NCI-H2196 treated with DMSO at 0.1 percent for 48 hours (cell line): ENCODE data around the gene RNASEL.
"Not testable (repeated sequence)": the region's sequence is repeated elsewhere in the genome, so short reads cannot be mapped to it uniquely, and the experiment has no call there.

Experiments used
- DNase-seq: peaks from one replicate; lab custom pipeline; 2025; ENCODE audit not compliant: unreplicated experiment; lab: John Stamatoyannopoulos, UW

RNASEL gene, protein sequence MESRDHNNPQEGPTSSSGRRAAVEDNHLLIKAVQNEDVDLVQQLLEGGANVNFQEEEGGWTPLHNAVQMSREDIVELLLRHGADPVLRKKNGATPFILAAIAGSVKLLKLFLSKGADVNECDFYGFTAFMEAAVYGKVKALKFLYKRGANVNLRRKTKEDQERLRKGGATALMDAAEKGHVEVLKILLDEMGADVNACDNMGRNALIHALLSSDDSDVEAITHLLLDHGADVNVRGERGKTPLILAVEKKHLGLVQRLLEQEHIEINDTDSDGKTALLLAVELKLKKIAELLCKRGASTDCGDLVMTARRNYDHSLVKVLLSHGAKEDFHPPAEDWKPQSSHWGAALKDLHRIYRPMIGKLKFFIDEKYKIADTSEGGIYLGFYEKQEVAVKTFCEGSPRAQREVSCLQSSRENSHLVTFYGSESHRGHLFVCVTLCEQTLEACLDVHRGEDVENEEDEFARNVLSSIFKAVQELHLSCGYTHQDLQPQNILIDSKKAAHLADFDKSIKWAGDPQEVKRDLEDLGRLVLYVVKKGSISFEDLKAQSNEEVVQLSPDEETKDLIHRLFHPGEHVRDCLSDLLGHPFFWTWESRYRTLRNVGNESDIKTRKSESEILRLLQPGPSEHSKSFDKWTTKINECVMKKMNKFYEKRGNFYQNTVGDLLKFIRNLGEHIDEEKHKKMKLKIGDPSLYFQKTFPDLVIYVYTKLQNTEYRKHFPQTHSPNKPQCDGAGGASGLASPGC

GRCh38 chr1:182588500-182589396 is at the start of gene RNASEL:
Gene RNASEL (minus strand): TSS chr1:182589256. CDS start chr1:182586806, 2,450 bp downstream.
- peak; percentile 19 for DNase-seq

GRCh38 chr1:182637769-182638168 is 48.7 kb upstream of the RNASEL start:
- DNase-seq, result no peak

DNA sequence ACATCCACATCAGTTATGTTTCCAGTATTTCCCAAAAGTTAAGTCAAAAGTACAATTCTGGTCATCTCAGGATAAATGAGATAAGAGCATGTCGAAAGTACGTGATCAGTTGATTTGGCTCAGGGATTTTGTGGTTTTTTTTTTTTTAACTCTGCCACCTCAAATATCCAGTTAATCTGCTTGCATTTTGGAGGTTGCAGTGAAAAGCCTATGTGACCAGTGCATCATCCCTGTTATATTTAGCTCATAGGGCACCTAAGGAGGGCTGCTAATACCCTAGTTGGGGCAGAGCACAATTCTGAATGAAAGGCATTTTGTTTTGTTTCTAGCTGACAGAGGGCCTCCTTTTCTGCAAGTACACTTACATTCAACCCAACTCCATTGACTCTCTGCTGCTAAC is 46.8 kb upstream of the RNASEL start:
- DNase-seq, result no peak

DNA sequence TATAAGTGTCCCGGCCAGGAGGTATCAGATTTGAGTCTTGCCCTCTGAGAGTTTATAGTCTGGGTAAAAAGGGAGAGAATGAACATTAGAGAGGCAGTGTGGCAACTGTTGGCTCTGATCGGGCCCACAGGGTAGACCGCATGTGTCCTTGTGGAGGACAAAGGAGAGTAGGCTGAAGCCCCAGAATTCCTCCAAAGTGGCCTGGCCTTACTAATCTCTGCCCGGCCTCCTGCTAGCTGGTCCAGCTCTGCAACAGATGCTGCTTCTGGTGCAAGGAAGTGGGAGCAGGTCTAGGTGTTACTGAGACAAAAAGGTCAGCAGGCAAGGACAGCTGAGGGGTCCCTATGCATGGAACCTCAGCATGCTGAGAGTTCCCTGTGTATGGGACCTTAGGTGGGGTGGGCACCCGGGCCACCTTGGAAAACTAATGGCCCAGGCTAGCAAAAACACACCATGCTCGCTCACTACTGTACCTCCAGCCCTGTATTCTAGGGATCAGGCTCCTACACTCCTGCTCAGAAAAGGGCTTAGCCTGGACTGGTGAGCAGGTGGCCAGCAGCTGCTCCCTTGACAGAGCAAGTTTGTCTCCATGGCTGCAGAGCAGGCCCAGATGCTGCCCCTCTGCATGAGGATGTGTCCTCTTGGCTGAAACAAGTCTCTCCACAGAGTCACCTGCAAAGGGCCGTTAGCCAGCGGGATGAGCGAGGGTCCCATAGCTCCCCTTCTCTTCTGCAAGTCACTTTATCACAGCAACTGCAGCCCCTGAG is 45.4 kb upstream of the RNASEL start:
- no peak for DNase-seq

GRCh38 chr1:182633657-182634281 is 44.7 kb upstream of the RNASEL start:
- DNase-seq, result peak; percentile 57

- DNase-seq, result no peak
Observed at GRCh38 chr1:182633031-182633430, 44.0 kb upstream of the RNASEL start.

GRCh38 chr1:182632441-182632857 is 43.4 kb upstream of the RNASEL start:
- DNase-seq, result not testable (repeated sequence)

- DNase-seq, result no peak
Observed at GRCh38 chr1:182631954-182632353, 42.9 kb upstream of the RNASEL start.

DNA sequence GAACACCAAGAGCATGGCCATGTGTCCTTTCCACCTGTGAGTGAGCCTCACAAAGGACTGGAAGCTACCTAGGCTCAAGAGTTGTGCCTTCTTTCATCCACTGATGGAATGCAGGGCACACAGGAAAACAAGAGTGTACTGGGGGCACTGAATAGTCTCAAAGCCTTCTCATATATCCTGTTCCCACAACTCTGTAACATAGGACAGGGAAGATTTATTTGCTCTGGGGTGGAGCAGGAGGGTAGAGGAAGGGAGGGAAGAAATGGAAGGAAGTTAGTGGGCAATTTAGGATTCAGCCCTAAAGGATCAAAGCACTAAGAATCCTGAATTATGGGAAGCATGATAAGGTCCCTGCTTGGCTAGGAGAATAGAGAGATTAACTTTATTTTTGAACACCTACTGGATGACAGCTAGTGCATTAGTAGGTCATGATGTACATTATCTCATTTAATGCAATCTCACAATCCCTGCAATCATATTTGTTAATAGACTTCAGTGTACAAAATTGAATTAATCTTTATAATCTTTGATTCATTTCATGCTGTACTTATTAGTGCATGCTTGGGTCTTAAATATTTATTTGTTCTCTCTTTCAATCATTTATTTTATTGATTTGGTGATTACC is 42.1 kb upstream of the RNASEL start:
- DNase-seq, result no peak

- no peak for DNase-seq
Observed at GRCh38 chr1:182630586-182630985, 41.5 kb upstream of the RNASEL start.

GRCh38 chr1:182629499-182630096 is 40.5 kb upstream of the RNASEL start:
- DNase-seq, result no peak

DNA sequence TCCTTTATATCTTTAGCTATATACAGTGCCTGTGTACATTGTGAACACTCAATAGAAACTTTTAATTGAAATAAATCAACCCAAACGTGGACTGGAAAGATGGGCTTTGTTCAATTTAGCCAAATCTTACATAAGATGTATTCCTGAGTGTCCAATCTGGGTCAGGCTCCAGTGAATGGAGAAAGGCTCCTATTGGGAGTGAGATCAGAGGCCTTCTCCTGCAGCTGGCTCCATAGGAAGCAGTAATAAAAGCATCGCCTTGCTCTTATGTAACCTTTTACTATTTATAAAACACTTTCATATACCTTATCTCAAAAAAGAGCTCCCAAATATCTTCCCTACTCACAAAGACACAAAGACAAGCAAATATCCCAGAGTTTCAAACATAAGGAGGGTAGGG is 40.0 kb upstream of the RNASEL start:
- no peak for DNase-seq

DNA sequence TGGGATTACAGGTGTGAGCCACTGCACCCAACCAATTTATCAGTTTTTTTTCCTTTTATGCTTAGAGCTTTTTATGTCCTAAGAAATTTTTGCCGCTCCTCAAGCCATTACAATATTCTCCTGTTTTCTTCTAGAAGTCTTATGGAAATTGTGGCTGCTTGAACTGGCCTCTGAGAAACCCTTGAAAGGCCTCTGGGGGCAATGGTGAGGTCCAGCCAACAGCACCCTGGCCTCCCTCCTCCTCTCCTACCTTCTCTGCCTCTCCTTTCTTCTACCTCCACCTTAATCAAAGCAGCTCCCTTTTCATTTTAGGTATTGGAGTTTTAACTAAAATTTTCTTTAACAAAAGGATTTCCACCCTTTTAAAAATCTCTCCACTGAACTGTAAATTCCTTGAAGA is 39.6 kb upstream of the RNASEL start:
- no peak for DNase-seq

DNA sequence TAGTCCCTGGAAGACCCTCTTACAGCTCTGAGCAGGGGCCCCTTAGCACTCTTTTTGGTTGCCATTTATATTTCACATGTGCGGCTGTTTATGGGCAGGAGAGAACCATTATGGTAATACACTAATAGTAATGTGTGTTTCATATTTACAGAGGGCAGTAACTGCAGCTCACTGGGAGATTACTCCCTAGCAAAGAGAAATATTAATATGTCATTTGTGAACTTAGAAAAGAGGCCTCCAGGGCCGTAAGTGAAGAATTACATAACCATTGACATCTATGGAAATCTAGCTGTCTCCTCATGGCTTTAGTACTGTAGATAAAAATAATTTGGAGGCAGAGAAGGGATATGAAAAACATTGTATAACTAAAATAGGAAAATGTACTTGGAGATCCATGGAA is 38.6 kb upstream of the RNASEL start:
- DNase-seq, result no peak

DNA sequence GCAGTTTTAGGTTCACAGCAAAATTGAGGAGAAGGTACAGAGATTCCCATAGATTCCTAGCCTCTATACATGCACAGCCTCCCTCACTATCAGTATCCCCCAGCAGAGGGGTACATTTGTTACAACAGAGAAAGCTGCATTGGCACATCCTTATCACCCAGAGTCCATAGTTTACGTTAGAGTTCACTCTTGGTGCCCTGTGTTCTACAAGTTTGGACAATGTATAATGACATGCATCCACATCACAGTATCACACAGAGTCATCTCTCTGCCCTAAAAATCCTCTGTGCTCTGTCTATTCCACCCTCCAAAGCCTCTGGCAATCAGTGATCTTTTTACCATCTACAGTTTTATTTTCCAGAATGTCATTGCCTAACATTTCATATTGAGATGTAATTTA is 37.5 kb upstream of the RNASEL start:
- DNase-seq, result no peak

DNA sequence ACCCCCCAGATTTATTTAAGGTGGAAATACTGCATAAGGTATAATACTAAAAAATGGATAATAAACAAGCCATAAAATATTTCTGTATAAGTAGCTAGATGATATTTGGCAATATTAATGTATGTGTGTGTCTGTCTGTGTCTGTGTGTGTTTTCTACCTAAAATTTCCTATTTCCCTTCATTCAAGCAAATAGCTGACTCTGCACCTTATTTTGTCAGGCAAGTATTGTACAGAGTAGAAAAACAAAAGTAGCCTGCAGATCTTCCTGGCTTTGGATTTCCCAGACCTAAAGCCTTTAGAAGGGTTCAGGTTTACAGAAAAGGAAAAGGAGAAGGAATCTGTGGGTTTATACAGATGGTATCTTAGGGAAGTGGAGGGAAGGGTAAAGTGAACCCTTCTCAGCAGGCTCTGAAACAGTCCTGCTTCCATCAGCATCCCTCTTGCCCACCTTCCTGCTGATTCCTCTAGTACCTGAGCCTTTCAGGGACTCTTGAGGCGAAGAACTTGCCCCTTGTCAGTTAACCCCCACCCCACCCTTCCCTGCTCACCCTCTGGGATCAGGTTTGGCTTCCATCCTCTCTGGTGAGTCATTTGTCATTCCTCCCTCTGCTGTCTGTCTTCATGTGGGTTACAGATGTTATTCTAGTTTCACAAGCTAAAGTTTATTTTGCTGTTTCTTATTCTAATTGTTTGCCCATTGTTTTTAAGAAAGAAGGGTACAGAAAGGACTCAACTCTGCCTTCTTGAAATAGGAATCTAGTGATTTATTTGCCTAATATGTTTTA is 36.9 kb upstream of the RNASEL start:
- no peak for DNase-seq

DNA sequence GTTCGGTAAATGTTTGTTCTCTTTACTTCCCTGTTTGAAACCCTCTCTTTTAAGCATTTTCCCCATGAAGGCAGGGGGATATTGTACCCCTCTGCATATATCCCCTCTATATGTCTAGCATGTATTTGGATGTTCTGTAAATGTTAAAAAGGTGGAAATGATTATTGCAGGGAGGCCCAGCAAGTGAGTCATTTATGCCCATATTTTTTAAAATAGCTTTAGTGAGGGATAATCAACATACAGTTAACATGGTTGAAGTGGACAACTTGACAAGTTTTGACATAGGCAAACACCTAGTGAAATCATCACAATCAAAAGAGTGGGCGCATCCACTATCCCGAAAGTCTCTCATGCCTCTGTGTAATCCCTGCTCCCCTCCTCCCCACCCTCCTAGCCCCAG is 36.0 kb upstream of the RNASEL start:
- DNase-seq, result no peak

DNA sequence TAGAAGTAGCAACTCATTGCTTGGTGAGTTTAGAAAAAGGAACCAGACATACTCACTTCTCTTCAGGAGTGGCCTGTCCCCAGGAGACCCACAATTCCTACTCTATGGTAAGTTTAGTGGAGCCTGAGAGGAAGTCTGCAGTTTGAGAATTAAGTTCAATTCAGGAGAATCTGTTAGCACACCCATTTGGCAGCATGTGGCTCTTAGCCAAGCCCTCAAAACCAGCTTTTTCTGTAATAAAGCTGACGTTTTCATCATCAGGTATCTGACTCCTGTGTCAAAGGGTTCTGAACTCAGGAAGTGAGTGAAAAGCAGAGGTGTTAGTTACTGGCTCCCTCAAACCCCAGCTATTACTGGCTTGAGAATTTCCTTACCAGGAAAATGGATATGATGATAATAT is 35.5 kb upstream of the RNASEL start:
- DNase-seq, result no peak
